Mesodermal cell (in vitro differentiated cells): ENCODE data around the gene MAP4K4.

ENCODE experiments used
- H3K27ac ChIP-seq: 2 replicates; pipeline ENCODE4 v1.7.0; 2013; ENCODE audit warnings: mild to moderate bottlenecking, low read depth, low read length, moderate library complexity; ENCODE audit not compliant: severe bottlenecking
- H3K36me3 ChIP-seq: 2 replicates; pipeline ENCODE4 v1.7.1; 2013; ENCODE audit warnings: mild to moderate bottlenecking, low read length, moderate library complexity; ENCODE audit not compliant: control insufficient read depth, insufficient read depth
- H3K4me1 ChIP-seq: one replicate; pipeline ENCODE4 v1.7.1; 2013; ENCODE audit warnings: mild to moderate bottlenecking, low read length; ENCODE audit not compliant: insufficient read depth, control insufficient read depth, poor library complexity, severe bottlenecking
- H3K4me3 ChIP-seq: 2 replicates; pipeline ENCODE4 v1.7.0; 2013; ENCODE audit warnings: low read length, control low read depth, mild to moderate bottlenecking; ENCODE audit not compliant: insufficient read depth, poor library complexity, severe bottlenecking; ENCODE audit errors: extremely low read depth
- H3K9me3 ChIP-seq: 2 replicates; pipeline ENCODE4 v1.7.1; 2013; ENCODE audit warnings: mild to moderate bottlenecking, low read length, moderate library complexity; ENCODE audit not compliant: control insufficient read depth
- WGBS, 2 experiments: methylation state at CpG; one replicate each; pipeline ENCODE4 v1.1.5; 2013; ENCODE audit warnings: missing lambda C conversion rate in 2 of 2; ENCODE audit not compliant: insufficient coverage in 2 of 2; 5-methylcytosine and 5-hydroxymethylcytosine counted together

Gene MAP4K4

GRCh38 chr2:101873543-101873942 lies 176.0 kb downstream of the MAP4K4 start:
- H3K9me3 ChIP-seq = no peaks in the 10 kb centered on the region
- H3K36me3 ChIP-seq = peaks cover 87% of the 10 kb centered on the region
- H3K4me3 ChIP-seq = no peak overlapping the region
- H3K27ac ChIP-seq = no peak overlapping the region
- H3K4me1 ChIP-seq = no peaks in the 10 kb centered on the region
- WGBS, 2 experiments = no CpG with 5 or more reads among the region's 3 CpGs

GRCh38 chr2:101874069-101874468 lies 176.6 kb downstream of the MAP4K4 start:
- H3K4me3 ChIP-seq = no peak overlapping the region
- H3K36me3 ChIP-seq = peaks cover 84% of the 10 kb centered on the region
- WGBS, 2 experiments = 83 to 100% methylated on average over 1 of the region's 3 CpGs

GRCh38 chr2:101879466-101879865 lies 182.0 kb downstream of the MAP4K4 start:
- H3K4me3 ChIP-seq = no peak overlapping the region
- peaks cover 67% of the 10 kb centered on the region for H3K36me3 ChIP-seq
- no peaks in the 10 kb centered on the region for H3K9me3 ChIP-seq
- no peak overlapping the region for H3K27ac ChIP-seq
- H3K4me1 ChIP-seq = no peaks in the 10 kb centered on the region

More at GRCh38 chr2:101874069-101874468, 176.6 kb downstream of the MAP4K4 start:
- no peaks in the 10 kb centered on the region for H3K4me1 ChIP-seq
- H3K9me3 ChIP-seq = no peaks in the 10 kb centered on the region
- no peak overlapping the region for H3K27ac ChIP-seq

GRCh38 chr2:101881131-101881530 lies 183.6 kb downstream of the MAP4K4 start:
- Histone ChIP-seq H3K27ac (no peak overlapping the region), H3K4me3 (no peak overlapping the region), H3K9me3 (no peaks in the 10 kb centered on the region), H3K36me3 (peaks cover 68% of the 10 kb centered on the region), H3K4me1 (no peaks in the 10 kb centered on the region)

GRCh38 chr2:101882769-101883307 lies 185.3 kb downstream of the MAP4K4 start:
- Histone ChIP-seq H3K36me3 (peaks cover 72% of the 10 kb centered on the region), H3K4me1 (no peaks in the 10 kb centered on the region), H3K9me3 (no peaks in the 10 kb centered on the region), H3K27ac (no peak overlapping the region), H3K4me3 (no peak overlapping the region)
- WGBS, 2 experiments = 89 to 100% methylated on average over 1 to 4 of the region's 4 CpGs

- 40 to 71% methylated on average over 1 of the region's 3 CpGs for WGBS, 2 experiments
- no peaks in the 10 kb centered on the region for H3K9me3 ChIP-seq
- no peak overlapping the region for H3K4me3 ChIP-seq
- no peak overlapping the region for H3K27ac ChIP-seq
- H3K36me3 ChIP-seq = peaks cover 78% of the 10 kb centered on the region
- H3K4me1 ChIP-seq = no peaks in the 10 kb centered on the region
These were observed 186.4 kb downstream of the MAP4K4 start for GRCh38 chr2:101883860-101884259.

GRCh38 chr2:101884423-101884822 lies 186.9 kb downstream of the MAP4K4 start:
- no peaks in the 10 kb centered on the region for H3K9me3 ChIP-seq
- H3K4me1 ChIP-seq = no peaks in the 10 kb centered on the region
- WGBS, 2 experiments = 89 to 100% methylated on average over 1 of the region's 2 CpGs
- no peak overlapping the region for H3K27ac ChIP-seq
- H3K4me3 ChIP-seq = no peak overlapping the region
- peaks cover 80% of the 10 kb centered on the region for H3K36me3 ChIP-seq

- H3K4me3 ChIP-seq = no peak overlapping the region
- peaks cover 95% of the 10 kb centered on the region for H3K36me3 ChIP-seq
- no peaks in the 10 kb centered on the region for H3K4me1 ChIP-seq
- no peak overlapping the region for H3K27ac ChIP-seq
- no peaks in the 10 kb centered on the region for H3K9me3 ChIP-seq
- no CpG with 5 or more reads among the region's 2 CpGs for WGBS, 2 experiments
These were observed 189.8 kb downstream of the MAP4K4 start for GRCh38 chr2:101887328-101887727.

GRCh38 chr2:101889460-101890098 lies 192.1 kb downstream of the MAP4K4 start:
- Histone ChIP-seq H3K9me3 (no peaks in the 10 kb centered on the region), H3K27ac (no peak overlapping the region), H3K36me3 (peaks cover 97% of the 10 kb centered on the region), H3K4me1 (no peaks in the 10 kb centered on the region), H3K4me3 (no peak overlapping the region)
- WGBS, 2 experiments = 88 to 92% methylated on average over 7 of the region's 7 CpGs

GRCh38 chr2:101892377-101892776 lies 194.9 kb downstream of the MAP4K4 start:
- Histone ChIP-seq H3K4me1 (no peaks in the 10 kb centered on the region), H3K27ac (no peak overlapping the region), H3K9me3 (no peaks in the 10 kb centered on the region), H3K4me3 (no peak overlapping the region), H3K36me3 (peaks cover 98% of the 10 kb centered on the region)
- whole genome bisulfite sequencing, 2 experiments = no CpG with 5 or more reads among the region's 3 CpGs

- Histone ChIP-seq H3K27ac (no peak overlapping the region), H3K36me3 (peaks cover 95% of the 10 kb centered on the region), H3K4me3 (no peak overlapping the region), H3K4me1 (no peaks in the 10 kb centered on the region), H3K9me3 (no peaks in the 10 kb centered on the region)
- WGBS, 2 experiments = 24 to 46% methylated on average over 2 of the region's 9 CpGs
These were observed 196.3 kb downstream of the MAP4K4 start for GRCh38 chr2:101893681-101894381.
